H1 (cell line): ENCODE data around the gene ZNF366. TPM values are rescaled to one million over a fixed set of nuclear protein-coding genes. Genes with fewer than 3 reads are reported as not detected.

Experiments
- CHD1 ChIP-seq: IDR thresholded peaks from 2 replicates; pipeline ENCODE4 v1.6.1; 2012; ENCODE audit warnings: low read depth, low read length, improper control_type of control experiment
- KDM4A ChIP-seq: IDR thresholded peaks from one replicate; pipeline ENCODE4 v1.7.1; 2012; ENCODE audit warnings: low read depth, mild to moderate bottlenecking, moderate library complexity, low read length, inconsistent platforms; ENCODE audit not compliant: severe bottlenecking
- PHF8 ChIP-seq: fragments of 200-600 bp; sonication (generic); conservative IDR thresholded peaks from 2 replicates; pipeline ENCODE4 v1.7.1; 2012; ENCODE audit warnings: low read depth, mild to moderate bottlenecking, inconsistent platforms, low read length, moderate library complexity
- POLR2A ChIP-seq, 2 experiments: IDR thresholded peaks; 1 replicate in 1 of 2; 2 replicates in 1 of 2; pipeline ENCODE4 v1.6.1; 2011; ENCODE audit warnings: low read depth in 2 of 2, low read length in 2 of 2, mild to moderate bottlenecking in 2 of 2; ENCODE audit errors: control extremely low read depth in 1 of 2
- RFX5 ChIP-seq: IDR thresholded peaks from 2 replicates; pipeline ENCODE4 v1.6.1; 2011; ENCODE audit warnings: low read depth, low read length, improper control_type of control experiment, borderline replicate concordance
- RXRA ChIP-seq: IDR thresholded peaks from 2 replicates; pipeline ENCODE4 v1.6.1; 2011; ENCODE audit warnings: low read depth, mild to moderate bottlenecking, low read length, moderate library complexity; ENCODE audit not compliant: insufficient read depth
- SP1 ChIP-seq: IDR thresholded peaks from 2 replicates; pipeline ENCODE4 v1.6.1; 2011; ENCODE audit warnings: low read depth, low read length
- SRF ChIP-seq: IDR thresholded peaks from 2 replicates; pipeline ENCODE4 v1.6.1; 2011; ENCODE audit warnings: mild to moderate bottlenecking, low read depth, low read length, moderate library complexity
- TAF1 ChIP-seq: IDR thresholded peaks from 2 replicates; pipeline ENCODE4 v1.6.1; 2011; ENCODE audit warnings: mild to moderate bottlenecking, low read depth, low read length
- ZNF274 ChIP-seq: IDR thresholded peaks from 2 replicates; pipeline ENCODE4 v1.7.0; 2012; ENCODE audit warnings: low read length, borderline replicate concordance; ENCODE audit errors: extremely low read depth
- polyA plus RNA-seq, 7 experiments: library from polyadenylated mRNA; depleted of rRNA in 3 of 7; stranded (reverse) in 5 of 7; unstranded in 2 of 7; fragments of >200 nt in 5 of 7; fragments of 200-250 nt in 2 of 7; gene quantifications; 1 replicate in 5 of 7; 2 replicates in 1 of 7; 4 replicates in 1 of 7; pipeline versions ENCODE4 v1.2.1 to v1.2.3, GENCODE V29; 2011 to 2013; ENCODE audit warnings: missing spikeins in 2 of 7, mixed read lengths in 2 of 7
- total RNA-seq: library from RNA; stranded (reverse); fragmentation: NEBNext Ultra II Directional; extraction: Animal tissue kit (Norgen Biotek cat#: 25700); gene quantifications from 2 replicates; pipeline ENCODE4 v1.2.1, GENCODE V29; 2021

Gene ZNF366
- total and polyA plus RNA-seq, 2 of the 8 experiments (the other 6 are each of a cell fraction or from before 2014, with no cell fraction given), result not detected

DNA sequence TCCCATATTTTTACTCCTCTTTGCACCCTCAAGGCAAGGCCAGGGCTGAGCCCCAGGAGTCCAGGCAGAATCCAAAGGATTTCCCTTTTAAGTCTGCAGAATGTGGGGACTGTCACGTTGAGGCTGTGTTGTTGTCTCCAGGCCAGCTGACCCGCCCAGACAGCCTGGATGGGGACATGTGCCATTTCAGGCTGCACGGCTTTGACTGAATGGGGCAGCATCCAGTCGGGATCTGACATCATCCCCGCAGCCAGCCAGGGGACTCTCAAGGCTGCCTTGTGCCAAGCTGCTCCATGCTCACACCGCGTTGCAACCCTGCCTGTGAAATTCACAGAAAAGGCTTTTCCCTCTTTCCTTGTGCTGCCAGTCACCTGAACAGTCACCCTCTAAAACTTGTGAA lies 2.2 kb upstream of the ZNF366 start (continued):
- TF ChIP-seq KDM4A (no peak), SP1 (no peak), CHD1 (no peak), PHF8 (no peak), POLR2A (IDR thresholded peaks at IDR 0.05; ENCODE audit: control extremely low read depth in 1 of 2, low read depth in 2 of 2, low read length in 2 of 2) (no peak), RXRA (no peak), RFX5 (no peak), SRF (no peak), ZNF274 (no peak), TAF1 (no peak)
